22Rv1 (cell line): ENCODE measurements around the gene NPPB.
"Not testable (repeated sequence)": the region's sequence is repeated elsewhere in the genome, so short reads cannot be mapped to it uniquely, and the experiment has no call there.

ENCODE experiments used
- H3K27ac ChIP-seq: fragments of 450-650 bp; 2 replicates; pipeline ENCODE4 v1.5.1; 2017
- ZFX ChIP-seq: fragments of 450-650 bp; IDR thresholded peaks from 2 replicates; pipeline ENCODE4 v1.6.1; 2017; ENCODE audit warnings: antibody characterized with exemption, borderline replicate concordance
- TF ChIP-seq, protein P1 (sequence below): fragments of 450-650 bp; IDR thresholded peaks from 2 replicates; pipeline ENCODE4 v1.5.1; 2017; ENCODE audit warnings: mild to moderate bottlenecking

The NPPB gene

GRCh38 chr1:11858613-11858967 is at the start of gene NPPB:
NPPB (minus strand) TSS chr1:11858945; CDS start chr1:11858833, 112 bp downstream.
- TF ChIP-seq, protein P1, sequence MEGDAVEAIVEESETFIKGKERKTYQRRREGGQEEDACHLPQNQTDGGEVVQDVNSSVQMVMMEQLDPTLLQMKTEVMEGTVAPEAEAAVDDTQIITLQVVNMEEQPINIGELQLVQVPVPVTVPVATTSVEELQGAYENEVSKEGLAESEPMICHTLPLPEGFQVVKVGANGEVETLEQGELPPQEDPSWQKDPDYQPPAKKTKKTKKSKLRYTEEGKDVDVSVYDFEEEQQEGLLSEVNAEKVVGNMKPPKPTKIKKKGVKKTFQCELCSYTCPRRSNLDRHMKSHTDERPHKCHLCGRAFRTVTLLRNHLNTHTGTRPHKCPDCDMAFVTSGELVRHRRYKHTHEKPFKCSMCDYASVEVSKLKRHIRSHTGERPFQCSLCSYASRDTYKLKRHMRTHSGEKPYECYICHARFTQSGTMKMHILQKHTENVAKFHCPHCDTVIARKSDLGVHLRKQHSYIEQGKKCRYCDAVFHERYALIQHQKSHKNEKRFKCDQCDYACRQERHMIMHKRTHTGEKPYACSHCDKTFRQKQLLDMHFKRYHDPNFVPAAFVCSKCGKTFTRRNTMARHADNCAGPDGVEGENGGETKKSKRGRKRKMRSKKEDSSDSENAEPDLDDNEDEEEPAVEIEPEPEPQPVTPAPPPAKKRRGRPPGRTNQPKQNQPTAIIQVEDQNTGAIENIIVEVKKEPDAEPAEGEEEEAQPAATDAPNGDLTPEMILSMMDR, result no peak
- no peak for TF ChIP-seq ZFX
- no peak within 1 kb of the TSS for H3K27ac ChIP-seq

DNA sequence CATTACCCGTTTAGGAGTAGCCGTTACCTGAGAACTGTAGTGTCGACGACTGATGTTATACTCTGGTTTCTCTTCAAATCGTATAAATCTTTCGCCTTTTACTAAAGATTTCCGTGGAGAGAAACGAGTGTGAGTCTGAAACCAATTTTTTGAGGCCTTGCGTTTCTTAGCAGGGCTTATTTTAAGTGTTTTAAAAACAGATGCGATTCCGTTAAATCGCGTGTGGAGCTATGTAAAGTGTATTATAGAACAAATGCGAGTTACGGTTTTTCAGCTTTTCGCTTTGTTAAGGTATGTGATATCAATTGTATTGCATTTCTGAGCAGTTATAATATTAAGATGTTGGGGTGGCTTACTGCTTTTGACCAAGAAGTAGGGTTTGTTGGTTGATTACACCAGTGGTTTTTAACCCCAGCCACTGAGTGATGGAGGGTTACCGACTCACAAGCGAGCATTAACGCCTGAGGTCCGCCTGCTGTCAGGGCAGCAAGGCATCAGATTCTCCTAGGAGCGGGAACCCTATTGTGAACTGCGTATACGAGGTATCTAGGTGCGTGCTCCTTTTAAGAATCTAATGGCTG is 49.4 kb upstream of the NPPB start:
- peak overlapping the region; percentile 100 for H3K27ac ChIP-seq
- TF ChIP-seq ZFX, result no peak

GRCh38 chr1:11907275-11908094 is 48.7 kb upstream of the NPPB start:
- peak overlapping the region; percentile 100 for H3K27ac ChIP-seq
- TF ChIP-seq, protein P1, result peak; percentile 89
- TF ChIP-seq ZFX, result no peak

DNA sequence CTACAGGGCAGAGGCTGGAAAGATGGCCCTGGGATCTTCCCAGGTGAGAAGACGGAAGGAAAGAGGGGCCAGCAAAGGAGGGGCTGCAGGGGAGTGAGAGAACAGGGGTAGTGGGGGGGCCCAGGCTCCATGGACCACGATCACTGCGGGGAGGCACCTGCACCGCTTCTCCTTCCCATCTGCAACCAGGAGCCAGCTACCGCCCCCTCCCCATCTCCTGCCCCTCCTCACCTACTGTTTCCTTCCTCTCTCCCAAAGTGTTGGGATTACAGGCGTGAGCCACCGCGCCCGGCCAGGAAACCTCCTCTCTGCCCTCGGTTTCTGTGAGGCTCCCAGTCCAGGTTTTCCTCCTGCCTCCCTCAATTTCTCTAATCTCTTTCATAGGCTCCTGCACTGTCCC is 48.1 kb upstream of the NPPB start:
- TF ChIP-seq, protein P1, result no peak
- no peak for TF ChIP-seq ZFX

GRCh38 chr1:11904978-11905377 is 46.2 kb upstream of the NPPB start:
- no peak overlapping the region for H3K27ac ChIP-seq
- TF ChIP-seq, protein P1, result no peak
- no peak for TF ChIP-seq ZFX

More for the DNA sequence above, 48.1 kb upstream of the NPPB start:
- H3K27ac ChIP-seq, result peak overlapping the region; percentile 100

- H3K27ac ChIP-seq, result not testable (repeated sequence)
These were observed 45.4 kb upstream of the NPPB start for GRCh38 chr1:11904156-11904555.

DNA sequence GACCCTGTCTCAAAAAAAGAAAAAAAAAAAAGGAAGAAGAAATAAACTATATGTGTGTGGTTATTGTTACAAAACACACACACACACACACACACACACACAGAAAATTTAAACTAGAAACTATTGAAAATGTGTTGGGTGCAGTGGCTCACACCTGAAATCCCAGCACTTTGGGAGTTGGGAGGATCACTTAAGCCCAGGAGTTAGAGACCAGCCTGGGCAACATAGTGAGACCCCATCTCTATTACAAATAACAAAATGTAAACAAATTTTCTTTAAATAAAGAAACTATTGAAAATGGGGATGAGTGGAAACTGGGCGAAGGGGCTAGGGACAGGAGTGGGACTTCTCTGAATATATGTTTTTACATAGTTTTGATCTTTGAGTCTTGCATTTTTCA is 44.5 kb upstream of the NPPB start:
- no peak overlapping the region for H3K27ac ChIP-seq
- TF ChIP-seq, protein P1, result no peak
- no peak for TF ChIP-seq ZFX

DNA sequence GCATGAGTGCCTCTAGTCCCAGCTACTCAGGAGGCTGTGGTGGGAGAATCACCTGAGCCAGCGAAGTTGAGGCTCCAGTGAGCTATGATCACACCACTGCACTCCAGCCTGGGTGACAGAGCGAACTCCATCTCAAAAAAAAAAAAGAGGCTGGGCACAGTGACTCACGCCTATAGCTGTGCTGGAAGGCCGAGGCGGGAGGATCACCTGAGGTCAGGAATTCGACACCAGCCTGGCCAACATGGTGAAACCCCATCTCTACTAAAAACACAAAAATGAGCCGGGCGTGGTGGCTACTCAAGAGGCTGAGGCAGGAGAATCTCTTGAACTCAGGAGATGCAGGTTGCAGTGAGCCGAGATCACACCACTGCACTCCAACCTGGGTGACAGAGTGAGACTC is 42.7 kb upstream of the NPPB start:
- H3K27ac ChIP-seq, result not testable (repeated sequence)
